ENCODE results near the gene GPSM1. TPM values are rescaled to one million over a fixed set of nuclear protein-coding genes. Genes with fewer than 3 reads are reported as not detected.

GPSM1 gene
- polyA plus RNA-seq, 1 of the 3 experiments (the other 2 are of a cell fraction): 26.7 TPM

DNA sequence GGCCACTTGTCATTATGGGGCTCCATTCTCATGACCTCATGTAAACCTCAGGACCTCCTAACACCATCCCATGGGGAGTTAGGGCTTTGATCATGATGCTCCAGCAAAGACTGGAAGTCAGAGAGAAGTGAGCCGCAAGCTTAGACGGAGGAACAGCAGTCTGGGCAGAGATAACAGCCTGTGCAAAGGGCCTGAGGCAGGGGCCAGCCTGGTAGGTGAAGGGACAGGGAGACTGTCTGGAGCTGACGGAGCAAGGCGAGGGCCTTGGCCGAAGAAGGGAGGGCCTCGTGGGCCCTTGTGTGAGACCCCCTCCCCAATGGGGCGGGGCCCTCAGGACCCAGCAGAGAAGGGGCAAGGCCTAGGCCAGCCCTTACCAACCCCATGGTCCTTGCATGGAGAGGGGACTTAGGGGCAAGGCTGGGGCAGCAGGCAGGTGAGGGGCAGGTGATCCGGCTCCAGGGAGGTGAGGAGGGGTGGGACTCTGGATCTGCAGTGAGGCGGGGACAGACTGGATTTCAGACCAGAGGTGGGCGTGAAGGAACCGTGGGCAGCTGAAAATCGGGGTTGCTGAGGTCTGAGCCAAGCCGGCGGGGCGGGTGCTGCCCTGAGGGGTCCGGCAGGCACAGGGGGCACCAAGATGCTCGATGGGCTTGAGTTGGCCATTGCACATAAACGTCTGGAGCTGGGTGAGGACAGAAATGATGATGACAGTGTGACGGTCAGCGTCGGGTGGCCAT lies 17.4 kb downstream of the GPSM1 start:
- peaks cover 0 to 32% of the 10 kb centered on the region in 2 experiments for H3K36me3 ChIP-seq (replicated peaks in 1 of 2; ENCODE audit: control insufficient read depth in 1 of 2, insufficient read depth in 2 of 2, low read length in 1 of 2)
- no peak overlapping the region for H2AFZ ChIP-seq (ENCODE audit: low read depth)
- H3K79me2 ChIP-seq (ENCODE audit: insufficient read depth): no peaks in the 10 kb centered on the region
- ChIA-PET CTCF (interaction anchor here (0.9 to 3.7 kb wide), 11 partner anchors 10 to 56 kb away, joined by 3 to 28 read pairs (median 13); partner anchors contain the start of genes DNLZ, GPSM1 and SNAPC4), POLR2A (interaction anchor here (1.7 to 1.9 kb wide), 3 partner anchors 17 to 28 kb away, joined by 3 to 8 read pairs (median 8); partner anchors contain the start of gene DNLZ)
- H3K9me3 ChIP-seq: no peaks in the 10 kb centered on the region
- H3K4me3 ChIP-seq (ENCODE audit: low read depth in 2 of 2, low read length in 1 of 2): no peak overlapping the region
- H4K20me1 ChIP-seq (ENCODE audit: insufficient read depth): no peaks in the 10 kb centered on the region
- no peak for DNase-seq
- H3F3A ChIP-seq (replicated peaks; ENCODE audit: insufficient read depth): no peaks in the 10 kb centered on the region
- H3K27ac ChIP-seq (ENCODE audit: low read depth in 2 of 2, low read length in 1 of 2): peak overlapping the region in 1 of 2 experiments; percentile 2; a peak in 1 of 4 replicates
- no peaks in the 10 kb centered on the region for H3K27me3 ChIP-seq (ENCODE audit: insufficient read depth)
- H3K9me2 ChIP-seq: no peaks in the 10 kb centered on the region
- H3K4me1 ChIP-seq (ENCODE audit: control insufficient read depth in 1 of 2, insufficient read depth in 2 of 2, low read depth in 1 of 2, low read length in 1 of 2): peaks cover 0 to 47% of the 10 kb centered on the region in 2 experiments; a peak in 1 of 4 replicates
- TF ChIP-seq POLR2AphosphoS5 (IDR thresholded peaks at IDR 0.05; ENCODE audit: low read depth, low read length) (no peak), RAD21 (IDR thresholded peaks at IDR 0.05; ENCODE audit: low read length) (no peak), TEAD4 (IDR thresholded peaks at IDR 0.05; ENCODE audit: borderline replicate concordance, insufficient read depth) (no peak), EP300 (IDR thresholded peaks at IDR 0.05; ENCODE audit: borderline replicate concordance in 1 of 2, low read depth in 1 of 2, low read length in 1 of 2) (no peak), TCF12 (IDR thresholded peaks at IDR 0.05) (no peak), RXRA (IDR thresholded peaks at IDR 0.05; ENCODE audit: borderline replicate concordance, low read depth) (no peak), MXI1 (IDR thresholded peaks at IDR 0.05; ENCODE audit: low read depth, low read length) (no peak), YY1 (IDR thresholded peaks at IDR 0.05; ENCODE audit: low read depth) (no peak)
- TF ChIP-seq, protein P1, sequence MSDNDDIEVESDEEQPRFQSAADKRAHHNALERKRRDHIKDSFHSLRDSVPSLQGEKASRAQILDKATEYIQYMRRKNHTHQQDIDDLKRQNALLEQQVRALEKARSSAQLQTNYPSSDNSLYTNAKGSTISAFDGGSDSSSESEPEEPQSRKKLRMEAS (IDR thresholded peaks at IDR 0.05; ENCODE audit: low read depth): no peak
- TF ChIP-seq, protein P2, sequence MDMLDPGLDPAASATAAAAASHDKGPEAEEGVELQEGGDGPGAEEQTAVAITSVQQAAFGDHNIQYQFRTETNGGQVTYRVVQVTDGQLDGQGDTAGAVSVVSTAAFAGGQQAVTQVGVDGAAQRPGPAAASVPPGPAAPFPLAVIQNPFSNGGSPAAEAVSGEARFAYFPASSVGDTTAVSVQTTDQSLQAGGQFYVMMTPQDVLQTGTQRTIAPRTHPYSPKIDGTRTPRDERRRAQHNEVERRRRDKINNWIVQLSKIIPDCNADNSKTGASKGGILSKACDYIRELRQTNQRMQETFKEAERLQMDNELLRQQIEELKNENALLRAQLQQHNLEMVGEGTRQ (IDR thresholded peaks at IDR 0.05; ENCODE audit: borderline replicate concordance, low read depth, low read length): no peak
- TF ChIP-seq, protein P3, sequence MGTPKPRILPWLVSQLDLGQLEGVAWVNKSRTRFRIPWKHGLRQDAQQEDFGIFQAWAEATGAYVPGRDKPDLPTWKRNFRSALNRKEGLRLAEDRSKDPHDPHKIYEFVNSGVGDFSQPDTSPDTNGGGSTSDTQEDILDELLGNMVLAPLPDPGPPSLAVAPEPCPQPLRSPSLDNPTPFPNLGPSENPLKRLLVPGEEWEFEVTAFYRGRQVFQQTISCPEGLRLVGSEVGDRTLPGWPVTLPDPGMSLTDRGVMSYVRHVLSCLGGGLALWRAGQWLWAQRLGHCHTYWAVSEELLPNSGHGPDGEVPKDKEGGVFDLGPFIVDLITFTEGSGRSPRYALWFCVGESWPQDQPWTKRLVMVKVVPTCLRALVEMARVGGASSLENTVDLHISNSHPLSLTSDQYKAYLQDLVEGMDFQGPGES (IDR thresholded peaks at IDR 0.05; ENCODE audit: low read depth, low read length): no peak
- TF ChIP-seq, protein P4, sequence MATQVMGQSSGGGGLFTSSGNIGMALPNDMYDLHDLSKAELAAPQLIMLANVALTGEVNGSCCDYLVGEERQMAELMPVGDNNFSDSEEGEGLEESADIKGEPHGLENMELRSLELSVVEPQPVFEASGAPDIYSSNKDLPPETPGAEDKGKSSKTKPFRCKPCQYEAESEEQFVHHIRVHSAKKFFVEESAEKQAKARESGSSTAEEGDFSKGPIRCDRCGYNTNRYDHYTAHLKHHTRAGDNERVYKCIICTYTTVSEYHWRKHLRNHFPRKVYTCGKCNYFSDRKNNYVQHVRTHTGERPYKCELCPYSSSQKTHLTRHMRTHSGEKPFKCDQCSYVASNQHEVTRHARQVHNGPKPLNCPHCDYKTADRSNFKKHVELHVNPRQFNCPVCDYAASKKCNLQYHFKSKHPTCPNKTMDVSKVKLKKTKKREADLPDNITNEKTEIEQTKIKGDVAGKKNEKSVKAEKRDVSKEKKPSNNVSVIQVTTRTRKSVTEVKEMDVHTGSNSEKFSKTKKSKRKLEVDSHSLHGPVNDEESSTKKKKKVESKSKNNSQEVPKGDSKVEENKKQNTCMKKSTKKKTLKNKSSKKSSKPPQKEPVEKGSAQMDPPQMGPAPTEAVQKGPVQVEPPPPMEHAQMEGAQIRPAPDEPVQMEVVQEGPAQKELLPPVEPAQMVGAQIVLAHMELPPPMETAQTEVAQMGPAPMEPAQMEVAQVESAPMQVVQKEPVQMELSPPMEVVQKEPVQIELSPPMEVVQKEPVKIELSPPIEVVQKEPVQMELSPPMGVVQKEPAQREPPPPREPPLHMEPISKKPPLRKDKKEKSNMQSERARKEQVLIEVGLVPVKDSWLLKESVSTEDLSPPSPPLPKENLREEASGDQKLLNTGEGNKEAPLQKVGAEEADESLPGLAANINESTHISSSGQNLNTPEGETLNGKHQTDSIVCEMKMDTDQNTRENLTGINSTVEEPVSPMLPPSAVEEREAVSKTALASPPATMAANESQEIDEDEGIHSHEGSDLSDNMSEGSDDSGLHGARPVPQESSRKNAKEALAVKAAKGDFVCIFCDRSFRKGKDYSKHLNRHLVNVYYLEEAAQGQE (IDR thresholded peaks at IDR 0.05; ENCODE audit: low read depth, low read length): no peak
- 90% methylated on average over 15 of the region's 21 CpGs for WGBS (ENCODE audit: low lambda C conversion rate)
- no peak overlapping the region for H3K4me2 ChIP-seq
- no peak overlapping the region for H3K9ac ChIP-seq

Measured in SK-N-SH (cell line).